ELR (cell line): ENCODE results near the gene CASP5.
"Not testable (repeated sequence)": the region's sequence is repeated elsewhere in the genome, so short reads cannot be mapped to it uniquely, and the experiment has no call there.

Source experiments
- DNase-seq: peaks from one replicate; pipeline ENCODE4 v3.0.0-alpha.2; 2015; ENCODE audit warnings: low read depth

The CASP5 gene

GRCh38 chr11:105023003-105023402 is at the start of gene CASP5:
CASP5 (minus strand) TSS chr11:105023168; CDS start chr11:105023136, 32 bp downstream.
- DNase-seq, result no peak

- DNase-seq, result not testable (repeated sequence)
Observed at GRCh38 chr11:105072080-105072479, 49.1 kb upstream of the CASP5 start.

GRCh38 chr11:105071089-105071732 is 48.2 kb upstream of the CASP5 start:
- DNase-seq, result no peak

DNA sequence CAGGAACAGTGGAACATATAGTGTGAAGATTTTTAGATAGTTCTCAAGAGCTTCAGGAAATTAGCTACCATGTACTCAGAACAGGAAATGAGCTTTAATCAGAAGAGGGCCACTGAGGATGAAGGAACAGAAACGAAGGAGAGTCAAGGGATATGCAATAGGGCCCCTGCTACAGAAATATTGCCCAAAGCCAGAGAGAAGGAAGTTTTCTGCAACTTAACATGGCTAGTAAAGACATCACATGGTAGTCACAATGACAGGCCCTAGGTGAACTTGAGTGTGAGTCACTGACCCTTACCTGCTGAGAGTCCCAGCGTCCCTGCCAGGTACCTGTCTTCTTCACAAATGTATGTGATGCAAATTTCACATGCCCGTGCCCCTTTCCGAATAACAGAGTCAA is 47.3 kb upstream of the CASP5 start:
- DNase-seq, result no peak

DNA sequence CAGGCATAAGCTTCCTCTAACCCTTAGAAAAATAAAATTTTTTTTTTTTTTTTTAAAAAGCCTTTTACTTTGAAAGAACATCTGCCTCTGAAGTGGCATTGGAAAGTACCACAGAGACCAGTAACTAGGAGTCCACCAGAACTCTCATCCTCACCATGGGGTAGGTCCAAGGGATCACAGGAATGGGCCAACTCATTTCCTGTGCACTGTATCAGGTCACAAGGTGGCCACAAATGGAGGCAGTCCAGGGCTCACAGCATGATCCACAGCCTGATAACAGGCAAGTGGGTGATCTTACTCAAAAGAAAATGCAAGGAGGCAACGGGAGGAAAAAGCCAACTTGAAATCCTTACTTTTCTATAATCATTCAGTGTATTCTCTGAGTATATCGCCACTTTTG is 46.8 kb upstream of the CASP5 start:
- DNase-seq, result not testable (repeated sequence)

GRCh38 chr11:105063245-105063941 is 40.4 kb upstream of the CASP5 start:
- DNase-seq, result not testable (repeated sequence)

DNA sequence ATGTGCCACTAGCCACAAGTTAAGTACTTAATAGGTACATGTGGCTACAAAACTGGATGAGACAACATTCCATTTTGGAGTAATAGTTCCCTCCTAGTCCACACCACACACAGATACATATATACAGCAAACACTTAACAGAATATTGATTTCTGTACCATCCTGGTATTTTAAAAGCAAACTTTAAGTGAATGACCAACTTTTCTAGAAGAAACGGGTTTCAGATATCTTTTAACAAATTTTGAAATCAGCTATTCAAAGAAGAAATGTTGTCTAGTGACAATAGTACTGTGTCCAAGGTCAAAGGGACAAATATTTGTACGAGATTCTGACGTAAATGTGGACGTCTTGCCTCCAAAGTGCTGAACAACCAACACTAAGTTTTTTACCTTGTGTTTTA is 34.5 kb upstream of the CASP5 start:
- DNase-seq, result no peak

DNA sequence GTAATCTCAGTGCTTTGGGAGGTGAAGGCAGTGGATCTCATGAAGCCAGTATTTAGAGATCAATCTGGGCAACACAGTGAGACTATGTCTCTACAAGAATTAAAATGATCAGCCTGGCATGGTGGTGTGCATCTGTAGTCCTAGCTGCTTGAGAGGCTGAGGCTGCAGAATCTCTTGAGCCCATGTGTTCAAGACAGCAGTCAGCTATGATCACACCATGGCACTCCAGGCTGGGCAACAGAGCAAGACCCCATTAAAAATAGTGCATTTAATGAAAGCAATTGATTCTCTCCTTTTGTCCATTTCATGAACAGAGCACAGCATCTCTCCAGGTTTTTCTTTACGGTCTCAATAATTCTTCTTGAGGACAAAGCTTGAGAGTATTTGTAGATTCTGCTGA is 33.5 kb upstream of the CASP5 start:
- no peak for DNase-seq

- no peak for DNase-seq
Observed at GRCh38 chr11:105054723-105055493, 31.9 kb upstream of the CASP5 start.

DNA sequence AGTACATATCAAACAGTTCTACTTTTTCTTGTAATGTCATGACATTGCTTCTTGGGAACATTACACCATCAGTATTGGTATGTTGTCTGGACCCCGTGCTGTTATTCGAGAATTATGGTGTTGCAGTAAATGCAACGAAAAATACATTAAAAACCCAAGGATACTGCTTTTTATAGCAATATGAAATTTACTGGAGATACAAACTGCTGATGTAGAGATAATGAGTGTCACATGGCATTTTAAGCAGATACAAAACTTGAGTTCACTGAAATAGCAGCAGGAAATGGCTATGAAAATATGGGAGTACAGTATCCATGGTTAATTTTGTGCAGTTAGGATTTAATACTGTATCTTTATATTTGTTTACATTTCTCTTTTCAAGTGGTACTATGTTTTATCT is 29.5 kb upstream of the CASP5 start:
- DNase-seq, result no peak

GRCh38 chr11:105051559-105051958 is 28.6 kb upstream of the CASP5 start:
- DNase-seq, result no peak

DNA sequence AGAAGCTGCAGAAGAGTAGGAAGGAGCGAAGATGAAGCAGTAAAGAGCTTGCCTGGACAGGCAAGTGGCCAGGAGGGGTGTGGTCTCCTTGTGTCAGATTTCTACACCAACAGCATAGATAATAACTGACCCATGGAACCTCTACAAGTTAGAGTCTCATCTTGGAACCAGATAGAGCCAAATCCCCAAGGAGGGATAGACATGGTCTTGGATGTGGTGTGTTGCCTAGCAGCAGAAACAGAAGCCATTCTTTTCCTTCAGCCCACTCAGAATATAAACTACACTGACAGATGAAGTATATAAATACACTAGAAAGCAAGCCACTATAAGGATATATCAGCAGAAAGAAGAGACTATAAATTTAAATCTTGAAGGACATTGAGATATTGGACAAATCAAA is 26.5 kb upstream of the CASP5 start:
- no peak for DNase-seq

- peak; percentile 97 for DNase-seq
Observed at GRCh38 chr11:105046898-105047579, 24.1 kb upstream of the CASP5 start.

- no peak for DNase-seq
Observed at GRCh38 chr11:105045676-105046296, 22.8 kb upstream of the CASP5 start.

DNA sequence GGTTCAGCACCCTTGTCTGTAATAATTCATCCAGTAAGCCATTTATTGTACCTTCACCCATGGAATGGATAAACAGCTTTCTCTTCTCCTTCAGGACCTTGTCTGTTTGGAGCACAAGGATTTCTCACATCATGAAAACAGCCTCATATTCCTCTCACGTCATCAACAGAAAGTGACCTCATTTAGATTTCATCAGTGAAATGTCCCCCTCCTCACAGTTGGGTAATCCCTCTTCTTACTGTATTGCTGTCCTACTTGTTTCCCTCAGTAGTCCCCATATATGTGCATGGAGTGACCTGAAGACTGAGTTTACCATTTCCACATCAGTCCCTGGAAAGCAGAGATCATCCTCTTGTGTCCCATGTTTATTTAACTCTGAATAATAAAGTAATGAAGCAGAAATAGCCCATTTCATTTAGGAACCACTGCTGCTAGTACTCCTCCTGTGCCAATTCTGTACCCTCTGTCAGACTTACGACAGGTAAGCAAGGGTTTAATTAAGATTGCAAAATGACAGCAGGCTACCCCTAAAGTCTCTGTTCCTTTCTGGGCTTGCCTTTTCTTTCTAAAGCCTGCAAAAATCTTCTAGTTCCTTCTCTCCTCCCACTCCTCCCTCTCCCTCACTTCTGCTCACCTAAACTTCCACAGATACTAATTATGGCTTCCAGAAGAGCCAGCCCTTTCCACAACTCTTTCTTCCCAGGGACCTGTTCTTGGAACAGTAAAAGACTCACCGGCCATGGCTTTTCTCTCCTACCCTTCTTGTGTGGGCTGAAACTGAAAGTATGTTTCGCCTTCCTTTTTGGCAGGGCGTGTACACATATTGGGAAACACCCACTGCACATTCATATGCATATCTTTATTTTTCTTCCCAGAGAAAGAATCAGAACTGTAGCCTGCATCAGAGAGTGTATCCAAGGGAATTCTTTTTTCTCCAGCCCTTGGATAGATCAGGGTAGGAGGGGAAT is 21.9 kb upstream of the CASP5 start, which contains the start of gene CARD16:
Gene CARD16, minus strand, starts transcription at position 779 of the 968 bp plus-strand sequence. Its CDS starts 38 bp downstream, at position 741.
- DNase-seq, result peak; percentile 24

GRCh38 chr11:105042178-105042577 is 19.2 kb upstream of the CASP5 start:
- no peak for DNase-seq

DNA sequence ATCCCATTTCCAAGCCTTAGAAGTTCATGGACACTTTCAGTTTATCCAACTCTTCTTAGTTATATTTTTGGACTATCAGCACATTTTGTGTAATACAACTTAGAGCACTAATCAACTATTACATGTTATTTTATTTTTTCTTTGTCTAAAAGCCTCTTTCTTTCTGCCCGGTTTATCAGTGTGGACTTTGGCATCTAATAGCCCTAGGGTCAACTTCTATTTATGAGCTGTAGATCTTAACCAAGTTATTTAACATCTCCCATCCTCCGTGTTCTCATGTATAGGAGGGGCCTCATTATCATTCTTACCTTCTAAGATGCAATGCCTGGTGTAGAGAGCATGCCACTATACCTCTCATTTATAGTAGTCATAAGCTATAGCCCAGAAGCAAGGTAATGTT is 17.7 kb upstream of the CASP5 start:
- DNase-seq, result no peak

DNA sequence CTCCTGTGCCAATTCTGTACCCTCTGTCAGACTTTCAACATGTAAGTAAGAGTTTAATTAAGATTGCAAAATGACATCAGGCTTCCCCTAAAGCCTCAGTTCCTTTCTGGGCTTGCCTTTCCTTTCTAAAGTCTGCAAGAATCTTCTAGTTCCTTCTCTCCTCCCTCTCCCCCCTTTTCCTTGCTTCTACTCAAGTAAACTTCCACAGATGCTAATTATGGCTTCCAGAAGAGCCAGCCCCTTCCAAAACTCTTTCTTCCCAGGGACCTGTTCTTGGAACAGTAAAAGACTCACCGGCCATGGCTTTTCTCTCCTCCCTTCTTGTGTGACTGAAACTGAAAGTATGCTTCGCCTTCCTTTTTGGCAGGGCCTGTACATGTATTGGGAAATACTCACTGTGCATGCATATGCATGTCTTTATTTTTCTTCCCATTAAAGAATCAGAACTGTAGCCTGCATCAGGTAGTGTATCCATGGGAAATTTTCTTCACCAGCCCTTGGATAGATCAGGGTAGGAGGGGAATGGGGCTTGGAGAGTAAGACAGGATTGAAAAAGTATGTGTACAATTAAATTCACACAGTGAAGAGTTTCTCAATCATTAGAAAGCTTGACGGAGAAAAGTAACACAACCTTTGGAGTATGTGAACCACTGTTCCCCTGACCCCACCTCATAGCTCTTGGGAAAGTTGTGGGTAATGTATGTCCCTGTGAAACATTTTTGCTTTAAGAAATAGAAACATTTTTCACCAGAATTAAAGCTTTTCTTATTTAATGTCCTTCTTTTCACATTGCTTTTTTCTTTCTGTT is 12.0 kb upstream of the CASP5 start, which contains the start of gene CASP1:
Gene CASP1, minus strand, starts transcription at position 332 of the 808 bp plus-strand sequence. Its CDS starts 31 bp downstream, at position 301.
- DNase-seq, result peak; percentile 66

DNA sequence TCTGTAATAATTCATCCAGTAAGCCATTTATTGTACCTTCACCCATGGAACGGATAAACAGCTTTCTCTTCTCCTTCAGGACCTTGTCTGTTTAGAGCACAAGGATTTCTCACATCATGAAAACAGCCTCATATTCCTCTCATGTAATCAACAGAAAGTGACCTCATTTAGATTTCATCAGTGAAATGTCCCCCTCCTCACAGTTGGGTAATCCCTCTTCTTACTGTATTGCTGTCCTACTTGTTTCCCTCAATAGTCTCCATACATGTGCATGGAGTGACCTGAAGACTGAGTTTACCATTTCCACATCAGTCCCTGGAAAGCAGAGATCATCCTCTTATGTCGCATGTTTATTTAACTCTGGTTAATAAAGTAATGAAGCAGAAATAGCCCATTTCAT is 11.4 kb upstream of the CASP5 start:
- not testable (repeated sequence) for DNase-seq

GRCh38 chr11:105033781-105034180 is 10.8 kb upstream of the CASP5 start:
- DNase-seq, result no peak
